Renal cortex interstitium (tissue), 11 donors: ENCODE measurements around the gene BCAS3. TPM values are rescaled to one million over a fixed set of nuclear protein-coding genes. Genes with fewer than 3 reads are reported as not detected.

Experiments used
- DNase-seq, 11 donors: peaks; one replicate each; pipeline ENCODE4 v3.0.0-alpha.2; 2013; ENCODE audit warnings: low read depth in 9 of 11, low spot score in 4 of 11; ENCODE audit errors: extremely low read depth in 1 of 11
- polyA plus RNA-seq, 3 donors: library from polyadenylated mRNA; unstranded; fragments of 120-200 nt; gene quantifications; one replicate each; pipeline ENCODE4 v1.2.1, GENCODE V29; 2013; ENCODE audit not compliant: insufficient read length in 3 of 3

BCAS3 gene
- polyA plus RNA-seq, 3 donors = 27.0 to 30.9 (median 28.9) TPM

DNA sequence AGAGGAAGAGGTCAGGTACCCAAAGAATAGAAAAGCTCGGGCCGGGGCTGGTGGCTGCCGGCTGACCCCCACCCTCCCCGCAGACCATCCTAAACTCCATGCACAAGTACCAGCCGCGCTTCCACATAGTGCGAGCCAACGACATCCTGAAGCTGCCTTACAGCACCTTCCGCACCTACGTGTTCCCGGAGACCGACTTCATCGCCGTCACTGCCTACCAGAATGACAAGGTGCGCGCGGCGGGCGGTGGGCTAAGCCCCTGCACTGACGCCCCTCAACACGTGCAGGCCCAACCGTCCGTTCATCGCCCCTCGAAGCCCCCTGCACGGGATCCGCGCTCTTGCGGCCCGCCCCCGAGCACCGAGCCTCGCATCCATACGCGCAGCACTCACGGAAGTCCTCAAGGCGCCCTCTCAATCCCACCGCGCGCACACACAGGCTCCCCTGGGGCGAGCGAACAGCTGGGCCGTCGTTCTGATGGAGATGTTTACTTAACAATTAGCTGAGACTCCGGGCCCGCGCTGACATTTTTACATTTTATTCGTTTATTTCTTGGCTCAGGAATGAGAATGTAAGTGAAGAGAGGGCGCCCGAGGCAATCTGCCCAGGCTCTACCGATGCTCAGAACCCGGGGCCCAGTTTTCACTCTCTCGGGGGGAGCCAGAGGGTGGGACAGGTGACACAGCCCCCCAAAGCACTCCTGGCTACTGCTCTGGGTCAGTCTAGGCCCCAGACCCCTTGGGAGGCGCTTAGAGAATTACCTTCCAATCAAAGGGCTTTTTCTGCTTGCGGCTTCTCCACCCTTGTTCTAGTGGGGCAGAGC, 725.5 kb downstream of the BCAS3 start:
- no peak for DNase-seq

DNA sequence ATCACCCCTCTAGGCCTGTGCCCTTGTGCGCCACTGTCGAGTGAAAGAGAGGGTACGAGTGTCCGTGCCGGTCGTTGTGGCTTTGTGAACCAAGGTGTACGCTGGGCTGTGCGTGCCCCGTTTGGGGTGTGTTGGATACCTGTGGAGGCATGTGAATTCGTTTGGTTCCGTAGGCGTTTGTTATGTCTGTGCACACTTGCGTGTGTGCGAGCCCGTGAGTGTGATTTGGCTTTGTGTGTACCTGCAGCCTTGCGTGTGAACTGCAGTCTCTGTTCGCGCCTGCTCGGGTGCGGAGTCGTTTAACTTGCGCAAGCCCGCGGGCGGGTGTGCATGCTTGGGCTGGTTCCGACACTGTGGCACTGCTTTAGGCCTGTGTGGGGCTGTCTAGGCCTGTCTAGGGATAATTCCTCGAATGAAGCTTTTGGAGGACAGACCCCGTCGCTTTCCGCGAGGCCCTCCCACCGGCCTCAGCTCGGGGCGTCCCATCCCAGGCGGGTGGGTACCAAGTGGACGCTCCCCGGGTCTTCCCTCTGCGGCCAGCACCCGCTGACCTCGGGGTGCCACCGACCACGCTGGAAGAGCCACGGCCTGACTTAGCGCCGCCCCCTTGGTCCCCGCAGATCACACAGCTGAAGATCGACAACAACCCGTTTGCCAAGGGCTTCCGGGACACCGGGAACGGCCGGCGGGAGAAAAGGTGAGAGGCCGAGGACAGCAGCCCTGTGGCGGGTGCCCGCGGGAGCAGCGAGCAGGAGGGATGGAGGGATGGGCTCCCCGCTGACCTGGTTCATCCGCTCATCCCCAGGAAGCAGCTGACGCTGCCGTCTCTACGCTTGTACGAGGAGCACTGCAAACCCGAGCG, 726.4 kb downstream of the BCAS3 start:
- DNase-seq = no peak

DNA sequence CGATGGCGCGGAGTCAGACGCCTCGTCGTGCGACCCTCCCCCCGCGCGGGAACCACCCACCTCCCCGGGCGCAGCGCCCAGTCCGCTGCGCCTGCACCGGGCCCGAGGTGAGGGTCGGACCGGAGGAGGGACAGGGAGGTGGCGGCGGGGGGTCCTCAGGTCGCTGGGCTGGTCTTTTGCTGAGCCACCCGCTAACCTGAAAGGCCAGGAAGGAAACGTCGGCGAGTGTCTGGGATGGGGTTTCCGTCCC, 726.9 kb downstream of the BCAS3 start:
- DNase-seq = no peak

DNA sequence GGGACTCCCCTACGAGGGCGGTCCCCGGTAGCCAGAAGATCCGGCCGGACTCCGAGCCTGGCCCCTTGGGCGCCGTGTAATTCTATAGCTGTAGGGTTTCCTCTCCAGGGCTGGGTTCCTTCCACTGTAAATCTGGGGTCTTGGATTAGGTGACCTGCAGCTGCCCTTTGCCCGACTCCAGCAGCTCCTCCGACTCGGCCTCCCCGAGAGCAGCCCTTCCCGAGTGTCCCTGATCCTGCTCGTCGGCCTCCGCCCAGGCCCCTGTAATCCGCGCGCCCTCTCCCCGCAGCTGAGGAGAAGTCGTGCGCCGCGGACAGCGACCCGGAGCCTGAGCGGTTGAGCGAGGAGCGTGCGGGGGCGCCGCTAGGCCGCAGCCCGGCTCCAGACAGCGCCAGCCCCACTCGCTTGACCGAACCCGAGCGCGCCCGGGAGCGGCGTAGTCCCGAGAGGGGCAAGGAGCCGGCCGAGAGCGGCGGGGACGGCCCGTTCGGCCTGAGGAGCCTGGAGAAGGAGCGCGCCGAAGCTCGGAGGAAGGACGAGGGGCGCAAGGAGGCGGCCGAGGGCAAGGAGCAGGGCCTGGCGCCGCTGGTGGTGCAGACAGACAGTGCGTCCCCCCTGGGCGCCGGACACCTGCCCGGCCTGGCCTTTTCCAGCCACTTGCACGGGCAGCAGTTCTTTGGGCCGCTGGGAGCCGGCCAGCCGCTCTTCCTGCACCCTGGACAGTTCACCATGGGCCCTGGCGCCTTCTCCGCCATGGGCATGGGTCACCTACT, 727.4 kb downstream of the BCAS3 start:
- DNase-seq = no peak

DNA sequence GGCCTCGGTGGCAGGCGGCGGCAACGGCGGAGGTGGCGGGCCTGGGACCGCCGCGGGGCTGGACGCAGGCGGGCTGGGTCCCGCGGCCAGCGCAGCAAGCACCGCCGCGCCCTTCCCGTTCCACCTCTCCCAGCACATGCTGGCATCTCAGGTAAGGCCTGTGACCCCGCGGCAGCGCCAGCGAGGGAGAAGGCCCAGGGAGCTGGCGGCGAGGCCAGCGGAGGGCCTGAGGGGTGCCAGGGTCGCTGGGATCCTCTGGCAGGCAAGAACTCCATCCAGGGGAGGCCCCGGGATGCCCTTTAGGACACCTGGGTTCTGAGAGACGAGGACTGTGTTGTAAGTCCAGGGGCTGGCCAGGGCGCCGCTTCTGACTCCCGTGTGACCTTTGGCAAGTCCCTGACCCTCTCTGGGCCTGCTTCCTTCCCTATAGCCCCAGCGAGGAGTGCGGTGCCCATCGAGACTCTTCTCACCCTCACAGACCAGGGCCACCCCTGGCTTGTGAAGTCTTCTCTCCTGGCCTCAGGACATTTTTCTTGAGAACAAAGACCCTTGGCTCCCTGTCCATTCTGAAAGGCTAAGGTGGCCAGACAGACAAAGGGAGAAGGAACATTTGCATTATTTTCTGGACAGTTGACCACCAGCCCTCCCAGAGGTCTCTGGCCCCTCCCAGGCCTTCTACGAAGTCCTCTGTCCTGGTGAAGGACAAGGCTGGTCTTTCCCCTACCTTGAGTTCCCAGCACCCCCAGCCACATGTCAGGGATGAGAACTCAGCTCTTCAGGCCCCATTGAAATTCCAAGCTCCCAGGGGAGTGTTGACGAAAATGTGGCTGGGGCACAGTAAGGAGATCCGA, 728.3 kb downstream of the BCAS3 start:
- DNase-seq = no peak

DNA sequence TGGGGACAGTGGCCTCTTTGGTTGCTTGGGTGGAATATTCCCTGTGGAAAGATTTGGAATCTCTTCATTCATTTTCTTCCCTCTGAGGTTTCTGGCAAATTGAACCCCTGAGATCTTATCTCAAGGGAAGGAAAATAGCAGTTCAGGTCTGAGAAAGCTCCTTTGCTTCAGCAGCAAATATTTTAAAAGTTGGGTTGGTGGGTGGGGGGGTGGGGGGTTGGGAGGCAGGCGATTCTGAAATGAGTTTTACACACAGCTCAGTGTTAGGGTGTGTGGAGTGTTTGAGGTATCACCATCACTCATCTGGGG, 728.8 kb downstream of the BCAS3 start:
- DNase-seq = no peak

DNA sequence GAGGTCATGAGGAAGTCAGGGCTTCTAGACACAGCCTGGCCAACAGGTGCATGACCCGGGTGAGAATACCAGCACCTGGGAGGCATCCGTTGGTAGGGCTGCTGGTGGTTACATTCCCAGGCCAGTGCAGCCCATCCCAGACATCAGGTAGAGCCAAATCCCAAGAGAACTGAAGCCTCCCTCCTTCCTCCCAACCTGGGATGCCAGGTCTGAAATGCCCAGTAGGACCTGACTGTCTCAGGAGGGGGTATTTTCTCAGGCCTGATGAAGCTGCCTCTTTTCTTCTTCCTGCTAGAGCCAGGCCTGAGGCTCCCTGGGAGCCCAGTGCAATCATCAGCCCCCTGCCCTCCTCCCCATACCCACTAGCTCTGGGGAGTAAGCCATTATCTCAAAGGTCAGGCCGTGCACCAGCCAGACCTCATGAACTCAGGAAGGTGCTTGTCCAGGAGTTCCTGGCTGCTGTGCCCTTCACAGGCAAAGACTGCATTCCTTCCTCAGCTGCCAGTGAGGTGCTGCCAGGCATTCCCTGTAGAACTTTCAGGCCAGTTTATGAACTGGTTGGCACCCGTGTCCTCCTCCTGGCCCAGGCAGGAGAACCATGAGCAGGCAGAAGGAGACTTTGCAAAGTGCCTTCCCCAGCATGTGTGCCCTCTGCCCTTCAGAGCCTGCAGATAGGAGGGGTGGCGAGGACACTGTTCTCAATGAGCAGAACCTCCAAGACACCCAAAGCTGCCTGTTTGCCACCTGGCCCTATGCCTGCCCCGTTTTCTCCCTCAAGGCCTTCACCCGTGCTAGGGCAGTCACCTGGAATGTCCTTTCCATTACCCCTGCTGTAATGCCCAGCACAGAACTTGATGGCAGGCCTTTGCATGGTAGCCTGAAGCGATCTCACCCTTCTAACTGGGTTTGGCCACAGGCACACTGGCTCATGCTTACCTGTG, 729.6 kb downstream of the BCAS3 start:
- no peak for DNase-seq

DNA sequence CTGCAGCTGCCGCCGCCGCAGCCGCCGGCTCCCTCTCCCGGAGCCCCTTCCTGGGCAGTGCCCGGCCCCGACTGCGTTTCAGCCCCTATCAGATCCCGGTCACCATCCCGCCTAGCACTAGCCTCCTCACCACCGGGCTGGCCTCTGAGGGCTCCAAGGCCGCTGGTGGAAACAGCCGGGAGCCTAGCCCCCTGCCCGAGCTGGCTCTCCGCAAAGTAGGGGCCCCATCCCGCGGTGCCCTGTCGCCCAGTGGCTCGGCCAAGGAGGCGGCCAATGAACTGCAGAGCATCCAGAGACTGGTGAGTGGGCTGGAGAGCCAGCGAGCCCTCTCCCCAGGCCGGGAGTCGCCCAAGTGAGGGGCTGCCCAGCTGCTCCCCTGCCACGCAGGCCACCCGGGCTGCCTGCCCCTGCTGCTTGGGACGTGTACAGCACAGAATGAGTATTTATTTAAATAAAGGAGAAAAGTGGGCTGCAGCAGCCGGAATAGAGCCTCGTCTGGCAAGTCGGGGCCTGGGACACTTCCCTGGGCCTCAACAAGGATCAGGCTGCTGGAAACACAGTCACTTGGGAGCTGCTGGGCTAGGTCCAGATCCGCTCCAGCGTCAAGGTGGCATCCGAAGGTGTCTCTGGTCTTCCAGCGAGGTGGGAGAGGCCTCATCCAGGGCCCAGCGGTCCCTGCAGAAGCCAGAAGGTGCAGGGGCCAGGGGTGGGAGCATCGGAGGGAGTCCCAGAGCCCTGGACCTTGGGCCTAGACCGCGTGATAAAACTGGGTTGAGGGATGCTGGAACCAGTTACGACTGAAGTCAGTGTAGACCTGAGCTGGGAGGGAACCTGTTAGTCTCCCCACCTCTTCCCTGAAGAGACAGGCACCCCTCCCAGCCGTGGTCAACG, 730.7 kb downstream of the BCAS3 start:
- no peak for DNase-seq

DNA sequence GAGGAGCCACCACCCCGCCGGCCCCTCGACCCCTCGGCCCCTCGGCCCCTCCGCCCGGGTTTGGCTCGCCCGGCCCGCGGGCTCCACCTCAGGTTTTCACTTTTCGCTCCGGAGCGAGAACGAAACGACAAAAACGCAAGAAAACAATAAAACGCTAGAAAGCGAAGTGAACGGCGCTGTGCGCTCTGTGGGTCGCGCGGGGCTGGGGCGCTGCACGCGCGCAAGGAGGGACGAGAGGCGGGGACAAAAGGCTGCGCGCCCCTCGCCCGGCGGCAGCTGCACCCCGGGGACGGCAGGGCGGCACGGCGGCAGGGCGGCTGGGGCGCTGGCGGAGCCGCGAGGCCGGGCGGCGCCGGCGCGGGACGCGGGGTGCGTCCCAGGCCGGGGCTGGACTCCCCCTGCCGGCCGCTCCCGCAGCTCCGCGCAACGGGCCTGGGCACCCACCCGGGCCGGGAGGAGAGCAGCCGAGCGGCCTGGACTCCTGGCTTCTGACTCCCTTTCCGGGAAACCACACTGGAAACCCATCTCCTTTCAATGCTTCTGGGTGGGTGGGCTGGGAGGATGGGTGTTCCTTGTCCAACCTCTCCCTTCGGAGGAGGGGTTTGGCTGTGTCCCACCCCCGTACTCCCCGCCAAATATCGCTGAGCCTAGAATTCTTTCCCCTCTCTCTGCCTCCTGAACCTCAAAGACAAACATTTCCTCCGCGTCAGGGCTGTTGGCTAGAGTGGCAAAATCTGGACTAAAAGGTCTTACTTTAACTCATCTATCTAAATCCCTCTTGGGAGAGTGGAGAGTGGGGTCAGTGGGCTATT, 731.9 kb downstream of the BCAS3 start:
- DNase-seq = no peak

DNA sequence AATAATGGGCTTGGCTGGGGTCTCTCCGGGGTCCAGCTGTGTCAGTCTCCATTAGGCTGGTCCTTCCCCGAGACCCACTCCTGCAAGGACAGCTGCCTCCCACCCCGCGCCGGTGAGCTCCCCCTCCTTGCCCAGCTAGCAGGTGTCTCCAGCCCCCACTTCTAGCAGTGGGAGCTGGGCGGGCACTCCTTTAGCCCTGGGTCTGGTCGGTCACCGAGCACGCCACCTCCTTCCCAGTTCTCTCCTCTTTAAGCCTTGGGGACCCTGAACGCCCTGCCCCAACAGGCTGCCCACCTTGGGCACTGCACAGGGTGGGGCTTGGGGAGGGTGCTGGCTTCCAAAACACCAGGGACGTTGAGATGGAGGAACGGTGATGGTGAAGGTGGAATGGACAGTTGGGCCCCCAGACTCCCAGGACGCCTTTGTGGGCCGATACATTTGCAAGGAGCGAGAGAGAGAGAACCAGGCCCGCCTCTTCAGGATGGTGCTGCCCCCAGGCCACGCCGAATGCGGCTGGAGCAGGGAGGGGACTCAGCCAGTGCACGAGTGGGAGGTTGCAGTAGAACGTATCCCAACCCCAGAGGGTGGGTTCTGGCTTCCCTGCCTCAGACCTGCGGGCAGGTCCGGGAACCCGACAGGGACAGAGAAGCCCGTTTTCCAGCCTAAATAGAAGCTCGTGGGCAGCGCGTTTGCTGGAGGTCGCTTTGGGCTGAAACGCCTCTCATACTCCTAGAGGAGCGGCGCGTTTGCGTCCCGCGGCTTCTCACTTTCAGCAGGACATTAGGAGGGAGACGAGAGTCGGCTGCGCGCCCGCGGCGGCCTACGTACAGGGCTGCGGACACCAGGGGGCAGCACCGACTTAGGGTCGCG, 732.7 kb downstream of the BCAS3 start:
- peak in 3 of 11 donors; percentile 80 to 83 (median 82) for DNase-seq

DNA sequence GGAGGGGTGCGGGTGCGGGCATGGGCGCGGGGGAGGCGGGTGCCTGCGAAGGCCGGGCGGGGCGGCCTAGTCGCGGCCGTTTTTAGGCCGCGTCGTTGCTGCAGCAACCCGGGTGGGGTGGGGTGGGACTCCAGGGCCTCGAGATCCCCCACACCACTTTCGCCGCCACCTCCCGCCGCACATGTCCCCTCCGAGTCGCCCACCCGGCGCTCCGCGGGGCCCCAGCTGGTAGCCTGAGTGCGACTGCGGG, 733.3 kb downstream of the BCAS3 start:
- no peak for DNase-seq

DNA sequence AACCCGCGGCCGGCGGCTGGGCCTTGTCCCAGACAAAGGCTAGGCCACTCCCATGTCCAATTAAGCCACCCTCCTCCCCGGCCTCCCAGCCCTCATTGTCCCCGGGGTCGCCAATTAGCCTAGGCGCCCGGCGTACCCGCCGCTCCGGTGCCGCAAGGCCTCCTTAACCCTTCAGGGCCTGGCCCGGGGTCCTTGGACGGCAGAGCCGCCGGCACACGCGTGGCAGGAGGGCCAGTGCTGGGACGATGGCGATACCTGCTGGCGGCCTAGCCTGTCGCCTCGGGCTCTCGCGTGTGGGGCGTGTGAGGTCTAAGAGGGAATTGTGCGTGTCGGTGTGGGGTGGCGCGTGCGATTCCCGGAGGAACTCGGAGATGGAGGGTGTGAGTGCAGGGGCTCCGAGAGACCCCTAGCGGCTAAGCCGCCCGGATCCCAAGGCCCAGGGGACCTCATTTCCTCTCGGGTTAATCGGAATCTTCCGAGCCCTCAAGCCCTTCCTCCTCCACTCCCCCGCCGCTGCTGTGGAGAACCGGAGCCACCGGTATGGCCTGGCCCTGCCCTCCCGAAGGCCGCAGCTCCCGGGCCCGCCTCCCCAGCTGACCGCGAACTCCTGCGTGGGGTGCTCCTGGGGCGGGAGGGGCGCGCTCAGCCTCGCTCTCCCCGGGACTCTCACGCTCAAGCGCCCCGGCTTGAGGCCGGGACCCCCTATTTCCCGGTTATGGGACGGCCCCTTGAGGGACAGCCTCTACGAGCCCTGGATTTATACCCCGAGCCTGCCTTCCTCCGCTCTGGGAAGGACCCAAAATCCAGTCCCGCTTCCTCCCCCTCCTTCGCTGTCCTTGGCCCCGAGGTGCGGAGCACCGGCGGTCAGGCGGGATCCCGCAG, 733.9 kb downstream of the BCAS3 start:
- no peak for DNase-seq

DNA sequence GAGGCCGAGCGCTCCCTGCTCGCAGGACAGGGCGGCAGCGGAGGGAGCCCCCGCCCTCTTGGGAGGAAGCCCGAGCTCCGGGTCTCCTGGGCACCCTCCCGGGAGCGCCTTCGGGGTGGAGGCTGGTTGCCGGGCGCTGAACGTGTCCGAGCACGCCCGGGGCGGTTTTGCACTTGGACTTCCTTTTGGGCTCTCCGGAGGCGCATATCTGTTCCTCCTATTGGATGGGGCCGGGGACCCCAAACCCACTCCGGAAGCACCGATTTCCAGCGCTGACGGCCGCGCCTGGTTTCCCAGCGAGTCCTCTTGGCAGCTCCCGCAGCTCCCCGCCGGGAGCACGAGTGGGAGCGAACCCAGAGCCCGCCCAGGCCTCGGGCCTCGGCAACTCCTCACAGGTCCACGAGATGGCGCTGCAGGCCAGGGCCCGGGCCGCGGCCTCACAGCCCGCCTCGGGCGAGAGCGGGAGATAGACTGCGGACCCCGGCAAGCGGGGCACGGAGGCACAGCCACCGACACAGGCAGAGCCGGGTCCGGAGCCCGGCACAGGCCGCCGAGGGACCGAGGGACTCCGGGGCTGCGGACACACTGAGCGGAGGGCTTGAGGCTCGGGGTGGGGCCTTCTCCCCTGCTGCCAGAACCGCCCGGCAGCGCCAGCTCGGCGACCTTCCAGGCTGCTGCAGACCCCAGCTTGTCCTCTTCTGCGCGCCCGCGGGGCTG, 734.6 kb downstream of the BCAS3 start:
- DNase-seq = peak in 4 of 11 donors; percentile 77 to 86 (median 81)
